Hindlimb muscle (tissue), 1 donor: ENCODE results near the gene MAP4K4. TPM values are rescaled to one million over a fixed set of nuclear protein-coding genes. Genes with fewer than 3 reads are reported as not detected.
"Not testable (repeated sequence)": the region's sequence is repeated elsewhere in the genome, so short reads cannot be mapped to it uniquely, and the experiment has no call there.

Experiments used
- DNase-seq: peaks from one replicate; pipeline ENCODE4 v3.0.0-alpha.2; 2013
- polyA plus RNA-seq: library from polyadenylated mRNA; unstranded; fragments of 120-200 nt; gene quantifications from one replicate; pipeline ENCODE4 v1.2.1, GENCODE V29; 2013; ENCODE audit not compliant: insufficient read length

The MAP4K4 gene
- polyA plus RNA-seq, 1 donor, result 152 TPM

DNA sequence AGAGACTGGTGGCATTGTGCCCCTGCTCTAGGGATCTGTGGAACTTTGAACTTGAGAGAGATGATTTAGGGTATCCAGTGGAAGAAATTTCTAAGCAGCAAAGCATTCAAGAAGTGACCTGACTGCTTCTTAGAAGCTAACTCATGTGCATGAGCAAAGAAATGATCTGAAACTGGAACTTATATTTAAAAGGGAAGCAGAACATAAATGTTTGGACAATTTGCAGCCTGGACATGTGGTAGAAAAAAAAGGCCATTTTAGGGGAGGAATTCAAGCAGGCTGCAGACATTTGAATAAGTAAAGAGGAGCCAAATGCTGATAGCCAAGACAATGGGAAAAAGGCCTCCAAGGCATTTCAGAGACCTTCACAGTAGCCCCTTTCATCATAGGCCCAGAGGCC is 226.8 kb downstream of the MAP4K4 start:
- DNase-seq, result not testable (repeated sequence)

DNA sequence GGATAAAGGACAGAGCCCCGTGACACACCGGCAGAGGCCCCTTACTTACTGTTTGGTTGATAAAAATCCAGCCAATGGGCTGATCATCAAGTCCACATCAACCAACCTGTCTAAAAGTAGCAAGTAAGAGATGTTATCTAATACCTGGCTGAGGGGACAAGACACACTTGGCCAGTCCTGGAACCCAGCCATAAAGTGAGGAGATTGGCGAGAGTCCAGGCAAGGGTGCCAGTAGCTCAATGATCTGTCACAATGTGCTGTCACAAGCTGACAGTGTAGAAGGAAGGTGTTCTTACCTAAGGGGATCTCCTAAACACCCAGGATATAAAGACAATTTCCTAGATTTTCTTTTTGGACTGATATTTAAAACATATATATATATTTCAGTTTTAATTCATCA is 232.5 kb downstream of the MAP4K4 start:
- no peak for DNase-seq

DNA sequence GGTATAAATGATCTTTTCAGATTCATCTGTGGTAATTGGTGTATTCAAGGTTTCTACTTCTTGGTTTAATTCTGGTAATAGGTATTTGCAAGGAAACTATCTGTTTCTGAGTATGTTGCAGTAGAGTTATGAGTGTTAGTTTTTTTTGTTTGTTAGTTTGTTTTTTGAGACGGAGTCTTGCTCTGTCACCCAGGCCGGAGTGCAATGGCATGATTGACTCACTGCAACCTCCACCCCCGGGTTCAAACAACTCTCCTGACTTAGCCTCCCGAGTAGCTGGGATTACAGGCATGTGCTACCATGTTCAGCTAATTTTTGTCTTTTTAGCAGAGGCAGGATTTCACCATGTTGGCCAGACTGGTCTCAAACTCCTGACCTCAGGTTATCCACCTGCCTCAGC is 233.3 kb downstream of the MAP4K4 start:
- DNase-seq, result no peak

DNA sequence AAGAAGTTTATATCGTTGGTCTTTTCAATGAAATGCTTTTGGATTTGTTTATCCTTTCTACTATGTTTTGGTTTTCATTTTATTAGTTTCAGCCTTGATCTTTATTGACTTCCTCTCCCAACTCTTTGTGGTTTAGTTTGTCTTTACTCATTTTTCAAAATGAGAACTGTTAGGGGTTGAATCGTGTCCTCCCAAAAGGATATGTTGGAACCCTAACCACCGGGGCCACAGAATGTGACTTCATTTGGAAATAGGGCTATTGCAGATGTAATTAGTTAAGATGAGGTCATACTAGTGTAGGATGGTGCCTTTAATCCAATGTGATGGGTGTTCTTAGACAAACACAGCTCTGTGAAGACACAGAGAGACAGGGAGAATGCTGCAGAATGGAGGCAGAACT is 233.9 kb downstream of the MAP4K4 start:
- DNase-seq, result no peak

DNA sequence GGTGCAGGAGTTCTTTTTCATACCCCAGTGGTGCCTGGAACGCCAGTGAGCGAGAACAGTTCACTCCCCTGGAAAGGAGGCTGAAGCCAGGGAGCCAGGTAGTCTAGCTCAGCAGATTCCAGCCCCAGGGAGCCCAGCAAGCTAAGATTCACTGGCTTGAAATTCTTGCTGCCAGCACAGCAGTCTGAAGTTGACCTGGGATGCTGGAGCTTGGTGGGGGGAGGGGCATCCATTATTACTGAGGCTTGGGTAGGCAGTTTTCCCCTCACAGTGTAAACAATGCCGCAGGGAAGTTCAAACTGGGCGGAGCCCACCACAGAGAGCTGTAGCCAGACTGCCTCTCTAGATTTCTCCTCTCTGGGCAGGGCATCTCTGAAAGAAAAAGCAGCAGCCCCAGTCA is 238.3 kb downstream of the MAP4K4 start:
- not testable (repeated sequence) for DNase-seq

DNA sequence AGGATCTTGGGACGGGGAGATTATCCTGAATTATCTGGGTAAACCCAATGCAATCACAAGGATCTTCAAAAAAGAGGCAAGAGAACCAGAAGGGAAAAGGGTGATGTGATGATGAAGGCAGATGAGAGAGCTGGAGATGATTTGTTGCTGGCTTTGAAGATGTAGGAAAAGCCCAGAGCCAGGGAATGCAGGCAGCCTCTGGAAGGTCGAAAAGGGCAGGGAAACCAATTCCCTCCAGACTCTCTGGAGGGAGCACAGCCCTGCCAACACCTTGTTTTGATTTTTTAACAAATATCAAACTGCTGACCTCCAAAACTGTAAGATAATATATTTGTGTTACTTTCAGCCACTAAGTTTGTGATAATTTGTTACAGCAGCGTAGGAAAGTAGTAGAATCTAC is 245.3 kb downstream of the MAP4K4 start:
- DNase-seq, result no peak

Other genes starting within 250 kb of the MAP4K4 start
- gene RFX8, start 222.6 kb upstream of the MAP4K4 start, polyA plus RNA-seq, result 1.9 TPM